ENCODE measurements around the gene GNB1.

DNA sequence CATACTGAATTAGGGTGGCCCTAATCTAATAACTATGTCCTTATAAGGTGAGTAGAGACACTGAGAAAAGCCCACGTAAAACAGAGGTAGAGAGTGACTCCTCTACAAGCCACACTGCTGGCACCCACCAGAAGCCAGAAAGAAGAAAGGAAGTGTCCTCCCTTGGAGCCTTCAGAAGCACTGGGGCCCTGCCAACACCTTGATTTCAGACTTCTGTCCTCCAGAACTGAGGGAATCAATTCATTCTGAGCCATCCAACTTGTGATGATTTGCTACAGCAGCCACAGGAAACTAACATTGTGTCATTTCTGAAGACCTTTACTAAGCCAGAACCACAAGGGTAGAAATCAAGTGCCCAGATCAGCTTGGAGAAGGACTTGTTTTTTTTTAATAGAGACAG lies 15.0 kb downstream of the GNB1 start:
- TF ChIP-seq CTCF (IDR thresholded peaks at IDR 0.05; ENCODE audit: low read depth, low read length, poor library complexity, severe bottlenecking) (no peak), EZH2phosphoT487 (IDR thresholded peaks at IDR 0.05; ENCODE audit: borderline replicate concordance, low read length) (no peak)

All from DOHH2 (cell line).